GM21515 (cell line): ENCODE data around the gene C16orf96.

Source experiments
- ATAC-seq: cut with Tn5 transposase; IDR thresholded peaks from one replicate; pipeline ENCODE4 v1.9.1; 2021; ENCODE audit not compliant: unreplicated experiment

Gene C16orf96

DNA sequence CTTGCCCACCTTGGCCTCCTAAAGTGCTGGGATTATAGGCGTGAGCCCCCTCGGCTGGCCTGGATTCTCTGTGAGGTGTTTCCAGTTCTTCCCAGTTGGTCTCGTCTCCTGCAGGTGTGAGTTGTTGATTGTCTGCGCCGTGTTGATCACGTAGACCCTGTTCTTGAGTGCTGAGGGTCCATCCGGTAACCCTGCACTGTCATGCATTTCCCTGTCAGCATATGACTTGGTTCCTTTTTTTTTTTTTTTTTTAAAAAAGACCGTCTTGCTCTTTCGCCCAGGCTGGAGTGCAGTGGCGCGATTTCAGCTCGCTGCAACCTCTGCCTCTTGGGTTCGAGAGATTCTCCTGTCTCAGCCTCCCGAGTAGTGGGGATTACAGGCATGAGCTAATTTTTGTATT lies 85.8 kb downstream of the C16orf96 start:
- no peak for ATAC-seq

DNA sequence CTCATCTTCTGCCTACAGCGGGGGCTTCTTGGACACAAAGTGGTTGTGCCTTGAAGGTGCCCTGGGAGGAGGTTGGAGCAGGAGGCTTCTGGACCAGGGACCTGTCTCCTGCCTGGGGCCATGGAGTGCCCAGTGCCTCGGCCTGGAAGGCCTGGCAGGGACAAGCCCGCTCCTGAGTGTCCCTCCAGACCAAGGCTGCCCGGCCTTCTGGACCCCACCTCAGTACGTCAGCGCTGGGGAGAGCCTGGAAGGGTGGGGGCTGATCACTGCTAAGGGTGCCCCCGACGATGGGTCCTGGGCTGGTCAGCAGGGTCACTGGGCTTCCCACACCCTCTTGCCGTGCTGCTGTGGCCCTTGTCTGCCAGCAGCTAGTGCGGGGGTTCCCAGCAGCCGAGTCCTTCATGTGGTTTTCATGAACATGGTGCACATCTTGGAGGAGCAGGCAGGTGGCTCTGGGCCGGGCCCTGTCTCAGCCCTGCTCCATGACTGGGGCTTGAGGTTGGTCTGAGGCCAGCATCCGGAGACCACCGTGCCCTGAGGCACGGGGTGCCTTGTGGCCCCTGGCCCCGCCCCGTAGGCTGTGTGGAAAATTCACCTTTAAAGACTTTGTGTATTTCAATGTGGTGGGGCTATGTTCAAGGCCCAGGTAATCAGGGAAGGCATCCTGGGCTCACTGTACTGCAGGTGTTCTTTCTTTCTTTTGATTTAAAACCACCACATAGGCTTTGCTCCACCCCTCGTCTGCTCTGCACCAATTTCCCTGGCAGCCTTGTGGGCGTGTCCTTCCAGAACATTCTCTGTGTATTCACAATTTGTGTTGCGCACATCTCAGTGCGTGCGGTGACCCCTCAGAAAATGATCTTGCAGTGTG lies 90.9 kb downstream of the C16orf96 start:
- ATAC-seq: no peak

DNA sequence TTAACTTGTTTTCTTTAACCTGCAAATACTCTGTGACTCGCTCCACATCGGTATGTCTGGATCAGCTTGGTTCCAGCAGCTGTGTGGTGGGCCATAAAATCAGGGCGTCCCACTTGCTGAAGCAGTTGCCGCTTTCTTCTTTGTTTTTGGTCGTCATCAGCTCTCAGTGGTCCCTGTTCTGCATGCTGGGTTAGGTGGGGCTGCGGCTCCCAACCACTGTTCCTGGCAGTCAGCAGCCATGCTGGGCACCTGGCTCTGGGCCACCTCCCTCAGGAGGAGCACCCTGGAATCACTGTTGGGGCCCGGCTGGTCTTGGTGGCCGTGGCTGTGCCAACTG lies 91.5 kb downstream of the C16orf96 start:
- no peak for ATAC-seq

DNA sequence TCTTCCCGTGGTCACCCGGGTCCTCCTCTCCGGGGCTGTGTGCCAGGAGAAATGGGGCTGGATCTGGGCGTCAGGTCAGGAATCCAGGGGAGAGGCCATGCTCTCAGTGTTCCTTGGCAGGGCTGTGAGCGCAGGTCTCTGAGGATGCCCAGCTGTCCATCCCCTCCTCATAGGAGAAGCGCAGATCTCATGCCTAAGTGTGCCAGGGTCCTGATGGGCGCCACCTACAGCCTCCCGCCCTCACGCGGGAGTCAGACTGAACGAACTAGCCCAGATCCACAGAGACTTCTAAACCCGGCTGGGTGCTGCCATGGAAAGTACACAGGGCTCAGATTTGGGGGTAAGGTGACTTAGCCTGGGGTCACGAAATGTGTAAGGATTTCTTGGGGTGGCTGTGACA lies 92.8 kb downstream of the C16orf96 start:
- ATAC-seq: no peak

DNA sequence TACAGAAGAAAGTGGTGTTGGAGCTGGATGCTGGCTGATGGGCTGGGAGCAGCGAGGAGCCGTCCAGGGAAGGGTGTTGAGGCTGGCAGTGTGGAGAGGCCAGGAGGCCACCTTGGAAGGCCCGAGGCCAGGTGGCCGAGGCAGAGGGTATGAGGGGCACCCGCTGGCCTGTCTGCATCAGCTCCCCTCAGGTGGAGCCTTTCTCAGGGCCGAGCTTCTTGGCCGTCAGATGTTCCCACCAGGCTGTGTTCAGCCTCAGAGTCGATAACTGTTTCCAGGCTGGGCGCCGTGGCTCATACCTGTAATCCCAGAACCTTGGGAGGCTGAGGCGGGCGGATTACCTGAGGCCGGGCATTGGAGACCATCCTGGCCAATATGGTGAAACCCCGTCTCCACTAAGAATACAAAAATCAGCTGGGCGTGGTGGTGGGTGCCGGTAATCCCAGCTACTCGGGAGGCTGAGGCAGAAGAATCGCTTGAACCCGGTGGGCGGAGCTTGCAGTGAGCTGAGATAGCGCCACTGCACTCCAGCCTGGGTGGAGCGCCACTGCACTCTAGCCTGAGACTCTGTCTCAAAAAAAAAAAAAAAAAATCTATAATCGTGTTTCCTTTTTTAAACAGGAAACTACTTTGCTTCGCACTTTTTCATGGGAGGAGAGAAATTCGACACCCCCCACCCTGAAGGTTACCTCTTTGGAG lies 93.8 kb downstream of the C16orf96 start:
- ATAC-seq: no peak
